ENCODE data around the gene CAMK2A.

CAMK2A gene

GRCh38 chr5:150299571-150300327, 10.2 kb upstream of the CAMK2A start:
- FAIRE-seq: no peak

GRCh38 chr5:150298701-150299451, 9.3 kb upstream of the CAMK2A start:
- FAIRE-seq: no peak

GRCh38 chr5:150297934-150298595, 8.5 kb upstream of the CAMK2A start:
- FAIRE-seq: no peak

GRCh38 chr5:150297236-150297890, 7.8 kb upstream of the CAMK2A start:
- FAIRE-seq: no peak

DNA sequence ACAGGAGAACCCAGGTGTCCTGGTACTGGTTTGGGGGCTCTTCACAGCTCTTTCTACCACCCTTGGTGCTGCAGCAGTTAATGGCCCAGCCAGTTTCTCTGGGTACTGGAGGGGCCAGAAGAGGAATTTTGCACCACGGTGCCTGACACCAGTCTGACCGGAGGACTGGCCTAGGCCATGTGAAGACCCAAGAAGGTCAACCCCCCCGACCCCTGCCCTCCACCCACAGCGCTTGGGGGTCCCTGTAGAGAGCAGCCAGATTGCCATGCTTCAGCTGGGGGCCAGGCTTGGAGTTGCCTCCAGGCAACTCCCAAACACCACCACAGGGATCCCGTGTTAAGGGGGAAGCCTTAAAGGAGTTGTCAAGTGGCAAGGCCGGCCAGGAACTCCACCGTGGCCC, 6.9 kb upstream of the CAMK2A start:
- FAIRE-seq: no peak

GRCh38 chr5:150295741-150296486, 6.3 kb upstream of the CAMK2A start:
- FAIRE-seq: no peak

- no peak for FAIRE-seq
Measured at GRCh38 chr5:150295172-150295634, 5.6 kb upstream of the CAMK2A start.

GRCh38 chr5:150294551-150295071, 5.0 kb upstream of the CAMK2A start:
- no peak for FAIRE-seq

DNA sequence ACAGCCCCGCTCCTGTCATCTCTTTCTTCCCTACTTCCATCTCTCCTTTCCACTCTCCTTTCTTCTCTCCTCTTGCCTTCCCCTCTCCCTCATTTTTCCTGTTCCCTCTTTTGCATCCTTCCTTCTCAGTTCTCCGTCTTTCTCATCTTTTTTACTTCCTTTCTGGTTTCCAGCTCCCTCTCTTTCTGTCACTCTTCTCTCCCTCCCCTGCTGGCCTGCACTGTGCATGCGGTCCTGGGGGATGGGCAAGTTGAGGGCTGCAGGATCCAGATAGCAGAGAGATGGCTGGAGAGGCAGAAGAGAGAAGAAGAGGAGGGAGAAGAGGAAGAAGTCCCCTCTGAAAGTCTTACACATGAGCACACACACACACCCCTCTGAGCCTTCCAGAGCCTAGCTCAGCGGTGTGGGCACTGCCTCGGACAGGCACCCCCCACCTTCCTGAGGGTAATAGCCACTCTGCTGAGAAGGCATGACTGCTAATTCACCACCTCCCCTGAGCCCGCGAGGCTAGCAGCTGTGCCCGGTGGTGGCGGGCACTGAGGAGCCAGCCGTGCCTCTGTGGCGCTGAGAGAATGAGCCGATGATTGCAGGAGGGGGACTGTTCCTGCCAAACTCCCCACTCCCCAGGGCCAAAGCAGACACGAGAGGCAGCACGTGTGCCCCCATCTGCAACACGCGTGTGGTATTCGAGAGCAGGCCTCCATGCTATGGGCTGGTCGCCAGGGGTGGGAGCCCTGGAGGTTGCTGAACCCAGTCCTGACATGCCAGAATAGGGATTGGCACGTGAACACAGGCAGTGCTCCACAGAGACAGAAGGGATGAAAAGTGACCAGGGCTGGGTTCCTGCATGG, 3.7 kb upstream of the CAMK2A start:
- no peak for FAIRE-seq

GRCh38 chr5:150291388-150292385, 2.1 kb upstream of the CAMK2A start:
- no peak for FAIRE-seq

DNA sequence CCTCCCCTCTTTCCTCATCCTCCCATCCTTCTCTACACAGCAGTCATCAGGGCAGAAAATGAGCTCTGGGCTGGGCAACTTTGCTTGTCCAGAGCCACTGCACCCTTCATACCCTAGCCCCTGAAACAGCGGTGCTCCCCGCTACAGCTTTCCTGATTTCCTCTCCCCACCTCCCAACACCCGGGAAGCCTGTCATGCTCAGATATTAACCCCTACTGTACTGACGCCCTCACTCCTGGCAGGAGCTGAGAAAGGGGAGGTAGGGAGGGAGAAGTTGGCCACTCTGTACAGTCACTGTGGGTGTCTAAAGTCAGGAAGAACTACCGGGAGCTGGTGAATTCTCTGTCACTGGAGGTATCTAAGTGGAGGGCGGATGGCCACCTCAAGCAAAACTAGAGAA, 782 bp downstream of the CAMK2A start:
- no peak for FAIRE-seq

DNA sequence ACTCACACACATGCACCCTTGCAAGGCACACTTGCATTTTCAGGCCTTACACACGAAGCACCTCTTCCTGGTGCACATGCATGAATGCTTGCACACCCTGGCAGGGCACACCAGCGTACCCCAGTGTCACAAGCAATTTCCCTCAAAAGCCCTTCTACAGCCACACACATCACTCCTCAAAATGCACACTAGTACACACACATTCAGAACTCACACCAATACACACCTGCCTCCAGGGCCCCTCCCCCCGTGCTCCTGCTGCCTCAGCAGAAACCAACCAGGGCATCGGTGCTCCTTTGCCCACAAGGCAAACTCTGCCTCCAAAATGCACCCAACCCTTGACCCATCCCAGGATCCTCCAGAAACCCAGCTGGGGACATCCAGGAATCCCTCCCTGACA, 1.2 kb downstream of the CAMK2A start:
- no peak for FAIRE-seq

GRCh38 chr5:150286820-150287219, 2.8 kb downstream of the CAMK2A start:
- no peak for FAIRE-seq

GRCh38 chr5:150285114-150285513, 4.5 kb downstream of the CAMK2A start:
- FAIRE-seq: no peak

GRCh38 chr5:150284311-150284710, 5.3 kb downstream of the CAMK2A start:
- no peak for FAIRE-seq

DNA sequence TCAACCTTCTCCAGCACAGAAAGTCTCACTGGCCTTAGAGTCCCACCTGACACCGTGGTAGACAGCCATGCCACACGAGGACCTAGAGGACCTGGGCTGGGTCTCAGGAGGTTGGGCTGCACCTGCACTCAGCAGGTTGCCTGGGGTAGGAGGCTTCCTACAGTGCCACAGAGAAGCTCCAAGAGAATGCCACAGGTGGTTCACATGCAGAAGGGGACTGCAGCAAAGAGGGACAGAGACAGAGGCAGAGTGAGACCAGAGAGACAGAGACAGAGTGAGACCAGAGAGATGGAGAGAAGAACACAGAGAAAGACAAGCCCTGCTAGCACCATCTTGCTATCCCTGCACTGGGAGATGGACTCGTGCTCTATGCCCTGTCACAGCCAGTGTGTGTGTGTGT, 5.7 kb downstream of the CAMK2A start:
- FAIRE-seq: no peak

- no peak for FAIRE-seq
Measured at GRCh38 chr5:150281987-150282386, 7.6 kb downstream of the CAMK2A start.

- no peak for FAIRE-seq
Measured at GRCh38 chr5:150279330-150280020, 10.1 kb downstream of the CAMK2A start.

DNA sequence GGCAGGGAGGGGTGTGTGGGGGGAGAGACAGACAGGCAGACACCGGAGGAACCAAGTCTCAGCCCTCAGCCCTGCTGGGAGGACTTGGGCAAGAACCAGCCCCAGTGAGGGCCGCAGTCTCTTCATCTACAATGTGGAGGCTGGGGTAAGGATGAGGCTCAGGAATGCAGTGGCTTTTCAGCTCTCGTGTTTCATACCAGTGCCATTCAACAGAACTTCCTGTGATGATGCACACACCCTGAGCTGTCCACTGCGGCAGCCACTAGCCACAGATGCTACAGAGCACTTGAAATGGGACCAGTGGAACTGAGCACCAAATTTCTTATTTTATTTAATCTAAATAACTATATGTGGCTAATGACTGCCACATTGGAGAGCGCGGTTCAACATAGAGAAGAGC, 10.7 kb downstream of the CAMK2A start:
- no peak for FAIRE-seq

Data from colon (tissue), 2 donors.